Activated CD4-positive, CD25-positive, alpha-beta regulatory T cell treated with anti-CD3 and anti-CD28 coated beads, Interleukin-2, amount 50 U/mL, for 24 hours (primary cell): ENCODE measurements around the gene PRAMEF20.
"Not testable (repeated sequence)": the region's sequence is repeated elsewhere in the genome, so short reads cannot be mapped to it uniquely, and the experiment has no call there.

Source experiments
- ATAC-seq, 2 donors: fragments of 150-1000 bp; cut with Tn5 transposase; one replicate each; pipeline ENCODE4 v1.10.0; 2021; ENCODE audit warnings: mild to moderate bottlenecking in 1 of 2, moderate library complexity in 1 of 2

PRAMEF20 gene

DNA sequence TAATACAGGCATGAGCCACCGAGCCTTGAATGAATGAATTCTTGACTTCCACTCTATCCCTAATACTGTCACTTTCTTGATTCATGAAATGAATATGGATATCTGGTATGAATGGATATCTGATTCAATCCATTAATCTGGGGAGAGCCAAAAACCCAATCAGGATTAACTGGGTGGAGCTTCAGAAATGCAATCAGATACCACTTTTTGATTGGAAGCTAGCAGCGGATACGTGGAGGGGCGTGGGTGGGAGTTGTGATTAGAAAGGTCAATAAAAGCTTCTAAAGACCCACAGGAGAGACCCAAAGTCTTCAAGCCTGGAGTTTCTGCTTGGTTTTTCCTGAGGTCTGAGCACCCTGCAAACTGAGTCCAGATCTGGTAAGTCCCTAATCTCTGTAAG is at the start of gene PRAMEF20:
Gene PRAMEF20 (plus strand): TSS at position 301 of the 400 bp plus-strand sequence. CDS start 5,905 bp downstream, outside the sequence.
- ATAC-seq: not testable (repeated sequence)

GRCh38 chr1:13362364-13362763 is 47.9 kb upstream of the PRAMEF20 start:
- ATAC-seq: not testable (repeated sequence)

GRCh38 chr1:13364928-13365327 is 45.3 kb upstream of the PRAMEF20 start:
- not testable (repeated sequence) for ATAC-seq

DNA sequence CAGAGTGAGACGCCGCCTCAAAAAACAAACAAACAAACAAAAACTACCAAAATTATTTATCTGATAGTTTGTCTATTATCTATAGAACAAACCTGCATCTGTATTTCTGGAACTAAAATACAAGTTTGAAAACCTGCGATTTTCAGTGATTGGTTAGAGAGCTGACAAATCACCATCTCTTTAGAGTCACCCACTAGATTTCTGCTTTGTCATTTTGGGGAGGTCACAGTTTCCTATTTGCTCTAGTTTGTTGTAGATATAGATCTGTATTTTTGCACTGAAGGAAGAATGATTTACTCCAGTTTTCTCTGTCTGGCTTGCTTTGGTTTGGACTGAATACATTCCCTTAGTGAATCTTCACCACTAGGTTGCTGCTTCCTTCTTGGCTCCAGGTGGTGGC is 43.7 kb upstream of the PRAMEF20 start:
- ATAC-seq: not testable (repeated sequence)

- ATAC-seq: not testable (repeated sequence)
These were observed 41.7 kb upstream of the PRAMEF20 start for GRCh38 chr1:13368544-13368943.

- not testable (repeated sequence) for ATAC-seq
These were observed 31.3 kb upstream of the PRAMEF20 start for GRCh38 chr1:13378983-13379382.

GRCh38 chr1:13380380-13380779 is 29.9 kb upstream of the PRAMEF20 start:
- not testable (repeated sequence) for ATAC-seq

DNA sequence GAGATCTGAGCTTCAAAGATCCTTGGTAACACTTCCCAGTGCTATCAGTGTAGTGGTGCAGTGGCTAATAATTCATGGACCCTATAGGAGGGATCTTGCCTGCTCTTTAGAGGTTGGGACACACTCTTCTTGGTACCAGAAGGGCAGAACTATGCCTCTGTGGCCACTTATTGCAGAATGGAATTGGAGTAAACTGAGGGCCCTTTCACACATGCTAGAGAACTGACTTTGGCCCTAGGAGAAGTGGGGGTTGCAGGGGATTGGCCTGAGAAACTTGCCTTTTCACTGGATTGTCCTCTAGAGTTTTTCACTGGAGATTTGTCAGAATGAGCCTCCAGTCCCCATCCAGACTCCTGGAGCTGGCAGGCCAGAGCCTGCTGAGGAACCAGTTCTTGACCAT is 20.9 kb upstream of the PRAMEF20 start, which contains the start of gene PRAMEF17:
Gene PRAMEF17 (plus strand): TSS at position 301 of the 400 bp plus-strand sequence. CDS start 26 bp downstream, at position 327.
- ATAC-seq: not testable (repeated sequence)

DNA sequence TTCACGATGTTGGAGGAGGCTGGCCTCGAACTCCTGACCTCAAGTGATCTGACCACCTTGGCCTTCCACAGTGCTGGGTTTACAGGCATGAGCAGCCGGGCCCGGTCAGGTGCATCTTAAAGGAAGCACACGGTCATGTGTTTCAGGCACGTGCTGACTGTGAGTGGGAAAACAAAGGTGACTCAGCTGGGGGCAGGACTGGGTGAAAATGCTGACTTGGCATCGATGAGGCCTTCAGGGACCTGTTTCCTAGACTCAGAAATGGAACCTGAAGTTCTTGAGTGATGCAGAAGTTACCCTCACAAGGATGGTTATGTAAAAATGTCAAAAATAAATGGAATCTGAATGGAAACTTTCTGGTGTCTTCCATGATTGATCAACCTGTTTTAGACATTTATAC is 17.2 kb upstream of the PRAMEF20 start:
- not testable (repeated sequence) for ATAC-seq

GRCh38 chr1:13394761-13395160 is 15.5 kb upstream of the PRAMEF20 start:
- not testable (repeated sequence) for ATAC-seq

GRCh38 chr1:13395311-13395710 is 14.9 kb upstream of the PRAMEF20 start:
- not testable (repeated sequence) for ATAC-seq

- no peak for ATAC-seq
These were observed 2.4 kb upstream of the PRAMEF20 start for GRCh38 chr1:13407811-13408210.

- ATAC-seq: no peak
These were observed 20.2 kb downstream of the PRAMEF20 start for GRCh38 chr1:13430495-13430894.

GRCh38 chr1:13432251-13432650 is 22.0 kb downstream of the PRAMEF20 start:
- ATAC-seq: no peak

DNA sequence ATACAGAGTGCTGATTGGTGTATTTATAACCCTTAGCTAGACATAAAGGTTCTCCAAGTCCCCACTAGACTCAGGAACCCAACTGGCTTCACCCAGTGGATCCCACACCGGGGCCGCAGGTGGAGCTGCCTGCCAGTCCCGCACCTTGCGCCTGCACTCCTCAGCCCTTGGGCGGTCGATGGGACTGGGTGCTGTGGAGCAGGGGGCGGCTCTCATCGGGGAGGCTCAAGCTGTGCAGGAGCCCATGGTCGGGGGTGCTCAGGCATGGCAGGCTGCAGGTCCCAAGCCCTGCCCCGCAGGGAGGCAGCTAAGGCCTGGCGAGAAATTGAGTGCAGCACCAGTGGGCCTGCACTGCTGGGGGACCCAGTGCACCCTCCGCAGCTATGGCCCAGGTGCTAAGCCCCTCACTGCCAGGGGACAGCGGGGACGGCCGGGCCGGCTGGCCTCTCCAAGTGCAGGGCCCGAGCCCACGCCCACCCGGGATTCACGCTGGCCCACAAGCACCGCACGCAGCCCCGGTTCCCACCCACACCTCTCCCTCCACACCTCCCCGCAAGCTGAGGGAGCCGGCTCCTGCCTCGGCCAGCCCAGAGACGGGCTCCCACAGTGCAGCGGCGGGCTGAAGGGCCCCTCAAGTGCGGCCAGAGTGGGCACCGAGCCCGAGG is 23.6 kb downstream of the PRAMEF20 start:
- not testable (repeated sequence) for ATAC-seq

DNA sequence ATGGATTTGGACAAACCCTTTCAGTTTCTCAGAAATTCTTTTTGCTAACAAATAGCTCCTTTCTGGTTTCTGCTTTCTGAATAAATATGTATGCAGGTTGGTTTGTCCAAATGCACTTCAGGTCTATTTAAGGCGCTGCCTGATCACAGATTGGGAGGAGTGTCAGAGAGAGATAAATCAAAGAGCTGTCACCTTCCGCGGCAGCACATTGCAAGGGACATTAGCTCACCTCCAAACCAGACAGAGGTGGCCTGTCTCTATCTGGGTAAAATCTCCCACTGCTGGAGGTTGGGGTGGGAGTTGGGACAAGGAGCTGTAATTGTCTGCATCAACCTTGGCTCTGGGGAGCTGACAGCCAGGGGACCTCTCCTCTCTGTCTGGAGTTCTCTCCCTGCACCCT is 25.2 kb downstream of the PRAMEF20 start:
- no peak for ATAC-seq

- not testable (repeated sequence) for ATAC-seq
These were observed 29.0 kb downstream of the PRAMEF20 start for GRCh38 chr1:13439104-13439783.

DNA sequence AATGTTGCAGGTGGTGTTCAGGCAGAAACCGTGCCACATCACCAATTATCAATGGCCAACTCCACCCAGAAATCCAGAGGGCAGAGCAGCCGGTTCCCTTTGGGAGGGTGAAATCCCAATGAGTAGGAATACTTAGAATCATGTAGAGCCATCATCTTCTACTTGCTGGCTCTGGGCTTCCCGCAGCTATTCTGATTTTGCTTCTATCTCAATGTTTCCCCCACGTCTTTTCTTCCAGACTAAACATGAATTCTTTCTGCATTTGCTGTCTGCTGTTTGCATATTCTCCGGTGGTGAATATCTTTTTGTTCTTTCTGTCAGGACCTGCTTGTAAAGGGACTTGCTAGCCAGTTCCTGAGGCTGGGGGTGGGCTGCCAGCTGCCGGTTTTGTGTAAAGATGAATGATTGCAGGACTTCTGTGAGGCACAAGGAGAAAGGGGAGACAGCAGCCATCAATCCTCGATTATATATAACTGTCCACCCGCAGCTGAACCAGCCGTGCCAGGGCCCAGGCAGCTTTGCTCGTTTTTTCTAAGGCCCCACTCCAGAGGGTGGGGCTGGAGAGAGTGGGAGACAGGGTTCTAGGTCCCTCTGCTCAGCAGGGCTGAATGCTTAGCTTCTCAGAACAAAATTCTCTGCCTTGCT is 33.2 kb downstream of the PRAMEF20 start:
- no peak for ATAC-seq

DNA sequence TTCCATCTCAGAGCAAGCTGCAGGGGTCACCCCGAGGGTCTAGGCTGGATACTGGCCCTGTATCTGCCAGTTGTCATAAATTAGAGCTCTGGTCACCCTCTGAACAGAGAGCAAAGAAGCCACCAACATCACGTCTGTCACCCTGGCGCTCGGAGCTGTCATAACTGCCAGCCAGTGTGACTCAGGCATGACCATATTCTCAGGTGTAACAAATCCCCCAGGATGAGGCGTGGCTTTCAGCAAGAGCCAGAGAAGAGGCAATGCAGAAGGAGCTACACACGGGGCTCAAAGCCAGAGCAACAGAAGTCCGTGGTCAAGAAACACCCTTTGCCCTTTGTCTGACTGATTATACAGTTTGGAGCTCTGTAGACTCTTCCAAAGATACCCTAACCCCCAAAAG is 40.0 kb downstream of the PRAMEF20 start:
- ATAC-seq: no peak

GRCh38 chr1:13451399-13451965 is 41.2 kb downstream of the PRAMEF20 start:
- ATAC-seq: no peak

GRCh38 chr1:13456904-13457532 is 46.8 kb downstream of the PRAMEF20 start:
- no peak for ATAC-seq

DNA sequence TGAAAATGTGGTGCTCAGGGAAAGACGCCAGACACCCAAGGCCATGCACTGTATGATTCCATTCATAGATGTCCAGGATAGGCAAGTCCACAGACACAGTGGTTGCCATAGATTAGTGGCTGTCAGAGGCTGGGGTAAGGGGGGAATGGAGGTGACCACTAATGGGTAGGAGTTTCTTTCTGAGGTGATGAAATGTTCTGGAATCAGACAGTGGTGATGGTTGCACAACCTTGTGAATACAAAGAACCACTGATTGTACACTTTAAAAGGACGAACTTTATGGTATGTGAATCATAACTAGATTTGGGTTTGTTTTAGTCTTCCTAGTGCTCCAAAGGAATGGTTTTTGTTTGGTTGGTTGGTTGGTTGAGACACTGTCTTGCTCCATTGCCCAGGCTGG is 51.7 kb downstream of the PRAMEF20 start:
- no peak for ATAC-seq

GRCh38 chr1:13462682-13463081 is 52.4 kb downstream of the PRAMEF20 start:
- ATAC-seq: no peak
